Anterior cingulate cortex (tissue), 58 donors: Measurements from ENCODE around the gene XRCC1.

Experiments
- DNase-seq, 58 donors: peaks; one replicate each; lab custom pipeline; 2025; lab: John Stamatoyannopoulos, UW

XRCC1 gene, protein sequence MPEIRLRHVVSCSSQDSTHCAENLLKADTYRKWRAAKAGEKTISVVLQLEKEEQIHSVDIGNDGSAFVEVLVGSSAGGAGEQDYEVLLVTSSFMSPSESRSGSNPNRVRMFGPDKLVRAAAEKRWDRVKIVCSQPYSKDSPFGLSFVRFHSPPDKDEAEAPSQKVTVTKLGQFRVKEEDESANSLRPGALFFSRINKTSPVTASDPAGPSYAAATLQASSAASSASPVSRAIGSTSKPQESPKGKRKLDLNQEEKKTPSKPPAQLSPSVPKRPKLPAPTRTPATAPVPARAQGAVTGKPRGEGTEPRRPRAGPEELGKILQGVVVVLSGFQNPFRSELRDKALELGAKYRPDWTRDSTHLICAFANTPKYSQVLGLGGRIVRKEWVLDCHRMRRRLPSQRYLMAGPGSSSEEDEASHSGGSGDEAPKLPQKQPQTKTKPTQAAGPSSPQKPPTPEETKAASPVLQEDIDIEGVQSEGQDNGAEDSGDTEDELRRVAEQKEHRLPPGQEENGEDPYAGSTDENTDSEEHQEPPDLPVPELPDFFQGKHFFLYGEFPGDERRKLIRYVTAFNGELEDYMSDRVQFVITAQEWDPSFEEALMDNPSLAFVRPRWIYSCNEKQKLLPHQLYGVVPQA

DNA sequence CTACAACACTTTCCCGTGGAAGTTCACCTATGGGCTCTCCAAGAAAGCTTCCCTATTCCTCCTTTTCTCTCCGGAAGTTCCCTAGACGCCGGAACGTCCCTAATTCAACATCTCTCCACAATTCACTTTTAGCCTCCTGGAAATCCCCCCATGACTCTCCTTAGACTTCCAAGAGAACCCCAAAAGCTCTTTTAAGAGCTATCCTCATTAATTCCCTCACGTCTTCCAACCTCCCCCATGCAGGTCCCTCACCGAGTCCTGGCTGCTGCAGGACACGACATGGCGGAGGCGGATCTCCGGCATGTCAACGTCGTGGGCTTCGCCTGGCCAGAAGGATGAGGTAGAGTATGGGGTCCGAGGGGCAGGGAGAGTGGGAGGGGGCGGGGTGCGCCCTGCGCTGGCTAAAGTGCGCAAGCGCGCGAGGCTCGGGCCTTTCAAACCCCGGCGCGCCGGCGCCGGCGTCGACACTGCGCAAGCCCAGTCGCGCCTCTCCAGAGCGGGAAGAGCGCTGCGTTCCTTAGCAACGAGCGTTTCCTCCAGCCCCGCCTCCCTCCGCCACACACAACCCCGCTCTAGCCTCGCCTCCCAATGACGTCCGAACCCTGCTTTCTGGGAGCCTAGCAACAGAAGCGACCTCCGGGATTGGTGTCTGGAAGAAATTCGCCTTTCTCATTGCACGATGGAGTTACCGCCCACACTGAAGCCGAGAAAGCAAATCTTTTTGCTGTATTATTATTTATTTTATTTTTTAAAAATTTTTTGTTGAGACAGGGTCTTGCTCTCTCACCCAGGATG is at the start of gene XRCC1, which contains the start of gene PINLYP:
Gene XRCC1, minus strand, starts transcription at position 372 of the 795 bp plus-strand sequence. Its CDS starts 69 bp downstream, at position 303.
Gene PINLYP, plus strand, starts transcription at position 646 of the 795 bp plus-strand sequence. CDS start 1,391 bp downstream, outside the sequence.
- DNase-seq = peak; percentile 58 to 99 (median 94)

DNA sequence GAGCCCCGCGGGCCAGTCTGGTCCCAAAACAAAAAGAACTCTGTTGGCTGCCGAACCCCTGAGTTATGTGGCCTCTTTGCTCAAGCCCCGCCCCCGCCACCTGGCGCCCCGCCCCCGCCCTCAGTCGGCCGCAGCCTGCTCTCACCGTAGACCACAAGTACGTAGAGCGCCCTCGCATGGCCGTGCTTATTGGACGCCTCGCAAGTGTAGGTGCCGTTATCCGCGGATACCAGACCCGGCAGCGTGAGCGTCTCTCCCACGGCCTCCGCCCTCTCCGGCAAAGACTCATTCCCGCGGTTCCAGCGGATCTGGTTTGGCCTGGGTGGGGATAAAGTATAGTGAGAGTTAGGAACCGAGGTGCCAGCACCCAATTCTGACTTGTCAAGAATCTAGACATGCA is 49.6 kb upstream of the XRCC1 start:
- DNase-seq = peak in 2 of 58 donors; percentile 9 to 22

DNA sequence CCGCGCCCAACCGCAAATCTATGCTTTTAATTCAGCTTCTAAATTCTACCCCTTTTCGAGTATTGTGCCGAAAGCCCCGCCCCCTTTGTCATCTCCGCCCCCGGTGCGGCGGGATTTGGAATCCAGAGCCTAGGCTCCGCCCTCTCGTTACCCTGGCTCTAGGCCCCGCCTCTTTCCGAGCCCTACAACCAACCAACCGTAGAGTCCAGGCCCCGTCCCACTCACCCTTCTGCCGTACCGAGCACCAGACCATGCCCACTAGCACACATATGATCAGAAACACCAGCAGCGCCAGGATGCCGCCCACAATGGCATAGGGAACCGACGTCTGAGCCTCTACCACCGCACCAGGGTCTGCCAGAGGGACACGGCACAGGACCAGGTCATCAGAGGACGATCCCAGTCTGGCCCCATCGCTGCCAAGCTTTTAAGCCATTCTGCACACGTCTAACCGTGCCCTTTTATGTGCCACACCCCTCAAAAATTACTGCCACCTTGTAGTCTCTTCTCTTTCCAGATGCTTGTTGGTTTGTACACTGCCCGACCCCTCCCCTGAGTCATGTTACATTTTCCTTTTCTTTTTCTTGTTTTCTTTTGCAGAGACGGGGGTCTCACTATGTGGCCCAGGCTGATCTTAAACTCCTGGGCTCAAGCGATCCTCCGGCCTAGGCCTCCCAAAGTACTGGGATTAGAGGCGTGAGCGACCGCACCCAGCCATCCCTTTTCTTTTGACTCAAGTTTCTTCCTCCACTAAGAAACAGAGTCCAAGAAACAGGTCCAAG is 48.8 kb upstream of the XRCC1 start:
- DNase-seq = no peak

DNA sequence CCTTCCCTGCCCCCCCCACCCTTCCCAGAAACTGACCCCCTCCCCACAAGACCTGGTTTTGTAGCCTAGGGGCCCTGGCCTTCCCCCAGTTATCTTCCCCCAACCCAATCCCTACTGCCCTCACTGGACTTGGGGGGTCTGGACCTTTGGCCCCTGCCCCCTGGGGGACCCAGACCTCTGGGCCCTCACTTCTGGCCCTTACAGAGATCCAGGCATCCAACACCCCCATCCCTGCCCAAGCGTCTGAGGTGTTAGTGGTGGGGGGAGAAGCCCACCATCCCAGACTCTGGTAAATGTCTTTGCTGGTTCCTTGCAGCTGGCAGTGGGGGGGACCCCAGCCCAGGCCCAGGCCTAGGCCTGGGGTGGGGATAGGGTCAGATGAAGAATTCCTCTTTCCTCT is 47.6 kb upstream of the XRCC1 start:
- no peak for DNase-seq

DNA sequence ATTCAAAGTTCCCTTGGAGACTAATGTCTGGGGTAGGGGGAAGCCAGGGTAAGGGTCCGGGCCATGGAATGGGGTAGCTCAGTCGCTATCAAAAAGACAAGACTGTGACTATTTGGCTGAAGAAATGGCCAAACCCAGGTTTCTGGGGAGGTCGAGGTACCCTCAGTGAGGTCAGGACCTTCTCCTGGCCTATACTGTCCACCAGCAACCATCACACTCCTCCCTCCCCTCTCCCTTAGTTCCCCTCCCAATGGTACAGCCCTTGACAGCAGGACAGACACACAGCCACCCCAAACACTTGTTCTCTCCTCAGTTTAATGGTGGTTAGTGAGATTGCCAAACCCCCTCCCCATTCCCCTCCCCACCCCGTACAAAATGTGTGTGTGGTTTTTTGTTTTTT is 46.7 kb upstream of the XRCC1 start:
- no peak for DNase-seq

DNA sequence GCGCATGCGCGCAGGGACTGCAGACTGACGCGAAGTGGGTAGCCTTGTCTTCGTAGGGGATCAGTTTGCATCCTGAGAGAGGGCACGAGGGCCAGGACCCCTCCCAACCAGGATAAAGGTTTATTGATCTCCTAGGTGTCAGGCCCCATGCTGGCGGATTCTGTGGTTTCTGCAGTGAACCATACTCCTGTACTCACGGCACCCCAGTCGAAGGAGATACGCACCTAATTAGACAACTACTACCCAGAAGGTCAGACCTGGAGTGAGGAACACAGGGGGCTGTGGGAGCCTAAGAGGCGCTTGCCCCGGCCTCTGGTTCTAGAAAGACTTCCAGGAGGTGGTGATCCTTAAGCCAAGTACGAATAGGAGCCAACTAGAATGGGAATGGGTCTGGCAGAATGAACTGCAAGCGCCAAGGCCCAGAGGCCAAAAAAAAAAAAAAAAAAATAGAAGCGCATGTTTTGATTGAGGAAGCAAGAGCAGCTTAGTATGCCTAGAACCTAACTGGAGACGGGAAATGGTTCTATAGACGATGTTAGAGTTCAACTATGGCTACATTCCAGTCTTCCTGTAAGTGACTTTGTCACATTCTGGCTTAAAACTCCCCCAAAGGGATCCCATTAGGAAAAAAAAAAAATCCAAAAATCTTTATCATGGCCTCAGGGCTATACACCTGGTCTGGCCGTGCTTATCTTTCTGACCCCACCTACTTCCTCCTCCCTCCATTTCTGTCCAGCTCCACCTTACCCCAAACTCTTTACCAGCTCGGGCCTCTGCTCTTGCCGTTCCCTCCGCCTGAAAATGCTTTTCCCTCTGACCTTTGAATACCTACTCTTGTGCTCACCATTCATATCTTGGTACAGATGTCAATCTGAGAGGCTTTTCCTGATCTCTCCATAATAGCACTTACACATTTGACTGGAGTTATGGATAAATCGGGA is 45.0 kb upstream of the XRCC1 start:
- DNase-seq = peak in 1 of 58 donors; percentile 50

DNA sequence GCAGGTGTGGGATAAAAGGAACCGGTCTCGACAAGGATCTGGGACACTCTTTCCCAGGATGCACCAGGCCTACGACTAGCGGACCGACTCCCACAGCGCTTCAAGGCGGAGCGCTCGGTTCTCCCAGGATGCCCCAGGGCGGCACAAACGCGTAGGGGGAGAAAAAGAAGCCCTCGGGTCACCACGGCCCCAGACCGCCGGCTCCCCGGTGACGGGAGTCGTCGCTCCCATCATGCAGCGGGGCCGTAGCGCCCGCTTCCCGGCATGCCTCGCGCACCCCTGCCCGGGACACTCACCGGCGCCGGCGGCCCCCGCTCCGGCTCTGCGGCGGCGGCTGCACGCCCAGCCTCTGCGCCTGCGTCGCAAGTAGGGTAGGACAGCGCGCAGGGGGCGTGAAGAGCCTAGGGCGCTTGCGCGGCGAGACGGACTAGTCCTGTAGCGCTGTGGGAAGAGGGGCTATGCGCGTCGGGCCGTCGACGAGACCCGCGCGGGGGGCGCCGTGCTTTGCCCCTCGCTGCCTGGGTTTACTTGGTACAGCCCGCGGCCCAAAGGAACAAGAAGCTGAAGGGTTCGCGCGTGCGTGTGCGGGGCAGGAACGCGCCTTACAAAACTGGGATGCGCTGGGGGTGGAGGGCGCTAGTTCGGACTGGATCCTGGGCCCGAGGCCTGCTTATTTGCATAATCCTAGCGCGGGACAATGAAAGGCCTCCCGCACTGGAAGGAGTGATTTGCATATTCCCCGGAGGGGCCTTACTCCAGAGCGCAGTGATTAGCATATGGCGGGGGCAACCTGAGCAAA is 44.1 kb upstream of the XRCC1 start, which contains the start of gene ZNF428:
Gene ZNF428, minus strand, starts transcription at position 368 of the 799 bp plus-strand sequence. CDS start 5,325 bp downstream, outside the sequence.
- DNase-seq = peak; percentile 77 to 99 (median 93)

DNA sequence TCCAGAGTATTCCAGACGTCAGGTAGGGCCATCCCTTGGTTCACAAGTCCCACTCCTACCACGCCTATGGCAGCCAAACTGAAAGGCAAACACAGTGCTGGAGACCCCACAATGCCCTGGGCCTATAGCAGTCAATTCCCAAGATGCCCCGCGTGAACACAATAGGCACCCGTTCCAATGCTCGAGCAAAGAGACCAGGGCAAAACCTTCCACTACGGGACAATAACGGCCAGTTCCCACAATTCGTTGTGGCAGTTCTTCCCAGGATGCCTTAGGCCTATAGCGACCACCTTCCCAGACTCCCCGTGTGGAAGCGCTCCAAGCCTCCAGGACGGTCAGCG is 43.6 kb upstream of the XRCC1 start:
- DNase-seq = peak in 19 of 58 donors; percentile 48 to 80 (median 63)

DNA sequence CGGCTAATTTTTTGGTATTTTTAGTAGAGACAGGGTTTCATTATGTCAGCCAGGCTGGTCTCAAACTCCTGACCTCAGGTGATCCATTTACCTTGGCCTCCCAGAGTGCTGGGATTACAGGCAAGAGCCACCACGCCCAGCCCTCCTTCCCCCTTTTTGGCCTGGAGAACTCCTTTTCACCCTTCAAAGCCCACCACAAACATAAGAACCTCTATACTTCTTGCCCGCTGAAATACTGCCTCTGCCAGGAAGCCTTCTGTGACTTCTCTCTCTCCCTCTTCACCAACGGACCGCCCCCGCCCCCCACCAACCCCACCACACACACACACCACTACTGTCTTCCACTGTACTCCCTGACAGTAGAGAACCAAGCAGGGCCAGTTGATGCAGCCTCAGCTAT is 41.6 kb upstream of the XRCC1 start:
- DNase-seq = no peak

DNA sequence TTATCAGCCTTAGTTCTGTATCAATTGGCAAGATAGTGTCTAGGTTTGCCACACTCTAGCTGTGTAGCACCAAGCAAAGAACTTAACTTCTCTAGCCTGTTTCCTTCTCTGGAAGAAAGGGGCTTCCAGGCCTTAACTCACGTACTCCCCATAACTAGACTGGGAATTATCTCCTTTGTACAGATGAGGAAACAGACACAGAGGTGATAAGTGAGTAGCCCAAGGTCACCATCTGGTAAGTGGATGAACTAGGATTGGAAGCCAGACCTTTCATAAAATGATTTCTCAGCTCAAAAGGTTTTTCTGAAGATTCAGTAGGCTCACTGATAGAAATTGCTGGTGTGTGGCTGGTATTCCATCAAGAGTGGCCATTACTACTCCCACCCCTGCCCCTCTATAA is 41.0 kb upstream of the XRCC1 start:
- no peak for DNase-seq

DNA sequence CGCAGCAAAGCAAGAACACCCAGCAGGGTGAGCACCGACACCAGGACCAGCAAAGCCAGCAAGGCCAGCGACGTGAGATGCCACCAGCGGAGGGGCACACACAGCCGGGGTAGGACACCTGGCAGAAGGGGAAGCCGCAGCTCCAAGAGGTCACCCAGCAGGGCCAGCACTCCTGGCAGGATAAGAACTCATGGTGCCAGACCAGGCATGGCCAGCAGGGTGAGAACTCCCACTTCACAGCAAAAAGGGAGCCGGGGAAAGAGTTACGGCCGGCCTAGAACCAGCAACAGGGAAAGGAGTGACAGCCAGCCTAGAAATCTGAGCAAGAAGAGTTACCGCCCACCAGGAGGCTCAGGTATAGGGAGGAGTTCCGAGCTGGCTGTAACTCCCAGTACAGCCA is 37.0 kb upstream of the XRCC1 start:
- no peak for DNase-seq

DNA sequence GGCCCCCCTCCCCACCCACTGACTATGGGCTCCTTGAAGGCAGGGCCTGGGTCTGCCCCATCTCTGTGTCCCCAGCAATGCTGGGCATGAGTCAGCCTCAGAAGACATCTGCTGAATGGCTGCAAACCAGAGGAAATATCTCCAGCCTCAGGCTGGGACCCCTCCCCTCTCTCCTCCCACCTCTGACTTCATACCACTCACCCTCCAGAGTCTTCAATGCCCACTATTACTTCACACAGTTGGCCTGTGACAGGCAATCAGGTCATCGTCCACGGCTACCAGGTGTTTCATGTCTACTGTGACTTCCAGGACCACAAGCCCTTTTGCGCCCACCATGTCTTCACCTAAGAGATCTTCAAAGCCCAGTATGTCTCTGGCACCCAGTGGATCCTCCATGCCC is 36.5 kb upstream of the XRCC1 start, which contains the start of gene SRRM5:
Gene SRRM5, plus strand, starts transcription at position 301 of the 400 bp plus-strand sequence. Its CDS starts 34 bp downstream, at position 335.
- DNase-seq = no peak

DNA sequence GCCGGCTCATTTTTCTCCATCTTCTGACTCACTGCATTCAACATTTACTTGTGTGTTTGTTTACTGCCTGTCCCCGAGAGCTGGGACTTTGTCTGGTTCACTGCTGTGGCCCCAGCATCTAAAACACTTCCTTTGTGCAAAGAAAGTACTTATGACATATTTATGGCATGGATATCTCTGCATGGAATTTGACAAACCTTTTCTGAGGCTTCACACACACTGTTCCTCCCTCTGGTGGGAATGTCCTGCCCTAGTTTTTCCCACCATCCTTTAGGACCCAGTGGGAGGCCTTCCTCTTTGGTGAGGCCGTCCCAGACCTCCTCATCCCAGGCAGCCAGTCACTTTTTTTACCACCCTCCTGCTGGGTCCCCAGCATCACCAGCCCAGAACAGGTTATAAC is 35.2 kb upstream of the XRCC1 start:
- no peak for DNase-seq

DNA sequence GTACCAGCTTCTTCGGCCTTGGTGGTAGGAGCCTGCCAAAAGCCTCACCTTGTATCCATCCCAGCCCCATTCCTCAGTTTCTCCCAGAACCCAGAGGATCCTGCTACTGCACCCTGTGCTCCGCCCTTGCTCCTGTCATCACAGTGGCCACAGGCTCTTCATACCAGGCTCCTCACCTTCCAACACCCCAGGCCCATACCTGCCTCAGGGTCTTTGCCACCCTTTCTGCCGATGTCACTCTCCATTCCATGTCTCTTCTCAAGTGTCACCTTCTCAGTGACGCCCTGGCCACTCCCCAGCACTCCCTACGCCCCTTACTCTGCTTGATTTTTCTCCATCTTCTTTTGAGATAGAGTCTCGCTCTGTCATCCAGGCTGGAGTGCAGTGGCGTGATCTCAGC is 34.5 kb upstream of the XRCC1 start:
- DNase-seq = no peak

DNA sequence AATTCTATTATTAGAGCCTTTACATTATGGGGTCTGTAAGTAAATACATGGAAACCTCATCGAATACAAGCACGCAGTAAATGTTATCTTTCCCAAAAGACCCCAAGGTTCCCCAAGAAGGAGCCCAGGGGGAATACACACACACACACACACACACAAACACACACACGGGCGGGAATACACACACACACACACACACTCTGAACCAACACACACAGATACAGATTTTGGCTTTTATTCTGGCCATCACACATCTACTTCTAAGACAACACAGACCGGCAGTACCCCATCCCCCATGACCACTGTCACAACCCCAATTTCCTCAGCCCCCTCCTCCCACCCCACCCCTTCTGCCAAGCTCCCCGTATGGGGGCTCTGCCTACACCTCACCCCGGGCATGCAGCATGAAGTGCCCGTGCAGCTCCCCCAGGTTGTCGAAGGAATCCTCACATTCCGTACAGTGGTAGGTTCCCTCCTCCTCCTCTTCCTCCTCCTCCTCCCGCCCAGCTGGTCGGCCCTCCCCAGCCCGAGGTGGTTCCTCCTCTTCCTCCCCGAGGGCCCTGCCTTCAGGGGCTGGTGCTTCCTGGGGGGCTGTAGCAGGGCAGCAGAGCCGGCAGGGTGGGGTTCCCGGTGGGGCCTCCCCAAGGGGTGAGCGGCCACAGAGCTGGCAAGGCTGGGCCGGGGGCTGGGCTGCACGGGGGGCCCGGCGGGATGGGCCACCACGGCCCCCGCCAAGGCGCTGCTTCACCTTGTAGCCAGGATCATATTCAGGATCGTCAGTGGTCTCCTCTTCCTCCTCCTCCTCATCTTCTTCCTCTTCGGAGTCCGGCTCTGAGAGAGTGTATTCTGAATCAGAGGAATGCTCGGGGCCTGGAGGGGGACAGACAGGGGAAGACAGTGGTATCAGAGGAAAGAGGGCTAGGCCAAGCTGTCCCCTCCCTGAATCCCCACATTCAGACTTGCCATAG is 32.2 kb upstream of the XRCC1 start:
- no peak for DNase-seq

DNA sequence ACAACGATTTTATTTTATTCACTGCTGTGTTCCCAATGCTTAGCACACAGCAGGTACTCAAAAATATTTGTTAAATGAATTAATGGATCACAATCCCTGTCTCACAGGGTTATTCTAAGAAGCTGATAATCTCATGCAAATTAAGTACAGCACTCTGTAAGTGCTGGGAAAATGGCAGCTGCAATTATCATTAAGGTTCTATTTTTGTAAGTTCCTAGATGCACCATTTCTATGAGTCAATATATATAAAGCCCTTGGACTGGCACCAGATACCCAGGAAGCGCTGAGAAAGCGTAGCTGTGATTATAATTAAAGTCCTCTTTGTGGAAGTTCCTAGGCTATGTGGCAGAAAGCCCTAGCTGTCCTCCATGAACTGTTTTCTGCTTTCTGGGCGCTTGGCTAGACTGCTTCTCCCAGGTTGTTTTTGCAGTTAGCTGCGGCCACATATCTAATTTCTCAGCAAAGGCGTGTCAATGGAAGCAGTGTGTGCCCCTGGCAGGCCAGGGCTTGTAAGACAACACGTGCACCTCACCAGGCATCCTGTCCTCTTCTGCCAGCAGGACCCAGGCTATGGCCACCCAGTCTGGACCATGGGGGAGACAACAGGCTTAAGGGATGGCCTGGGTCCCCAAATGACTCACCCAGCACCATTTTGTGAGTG is 31.4 kb upstream of the XRCC1 start:
- DNase-seq = peak in 14 of 58 donors; percentile 4 to 75 (median 20)
